ENCODE data around the gene TRA2A. TPM values are rescaled to one million over a fixed set of nuclear protein-coding genes. Genes with fewer than 3 reads are reported as not detected.
A peak's percentile ranks its signal among the peaks of the same experiment; 100 is the strongest.

The TRA2A gene
- total RNA-seq, 4 donors from 2014 or later, result 12.6 to 50.0 (median 27.1) TPM

DNA sequence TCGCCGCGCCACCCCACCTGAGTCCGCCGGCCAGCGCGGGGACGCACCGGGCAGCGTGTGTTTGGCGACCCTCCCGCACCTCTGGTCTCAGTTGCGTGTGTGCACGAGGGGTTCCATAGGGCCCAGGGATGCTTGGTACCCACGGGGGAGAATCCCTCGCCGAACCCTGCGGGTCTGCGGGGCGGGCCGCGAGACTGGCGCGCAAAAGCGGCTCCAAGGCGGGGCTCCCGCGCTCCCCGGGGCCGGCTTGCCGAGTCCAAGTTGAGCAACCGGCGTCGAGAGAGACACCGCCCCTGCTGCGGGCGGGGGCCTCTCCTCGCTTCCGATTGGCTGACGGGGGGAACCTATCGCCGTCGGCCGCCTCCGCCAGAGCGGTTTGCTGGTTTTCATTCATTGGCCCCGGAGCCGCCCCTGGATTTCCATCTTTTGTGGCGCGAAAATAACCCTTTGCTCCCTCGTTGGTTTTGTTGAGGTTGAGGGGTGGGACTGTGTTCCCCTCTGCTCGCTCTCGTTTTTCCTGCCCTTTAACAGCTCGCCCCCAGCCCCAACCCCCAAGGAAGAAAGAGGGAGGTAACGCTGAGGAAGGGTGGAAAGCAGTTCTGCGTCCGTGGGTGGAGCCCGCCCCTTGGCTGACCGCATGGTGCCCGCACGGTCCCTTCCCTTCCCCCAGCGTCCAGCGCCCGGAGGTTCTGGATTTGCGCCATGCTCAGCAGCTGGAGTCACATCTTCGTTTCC is 57.5 kb downstream of the TRA2A start:
- peak overlapping the region in 1 of 2 donors; percentile 33 for H3K4me3 ChIP-seq
- peak; percentile 70 for ATAC-seq
- H3K4me1 ChIP-seq, result peaks cover 0 to 39% (median 28%) of the 10 kb centered on the region in 3 donors
- H3K27ac ChIP-seq, result no peak overlapping the region
- peaks cover 100% of the 10 kb centered on the region for H3K27me3 ChIP-seq
- TF ChIP-seq EP300 (IDR thresholded peaks at IDR 0.05), result no peak
- no peak for TF ChIP-seq POLR2A (IDR thresholded peaks at IDR 0.05)
- TF ChIP-seq, protein P1, sequence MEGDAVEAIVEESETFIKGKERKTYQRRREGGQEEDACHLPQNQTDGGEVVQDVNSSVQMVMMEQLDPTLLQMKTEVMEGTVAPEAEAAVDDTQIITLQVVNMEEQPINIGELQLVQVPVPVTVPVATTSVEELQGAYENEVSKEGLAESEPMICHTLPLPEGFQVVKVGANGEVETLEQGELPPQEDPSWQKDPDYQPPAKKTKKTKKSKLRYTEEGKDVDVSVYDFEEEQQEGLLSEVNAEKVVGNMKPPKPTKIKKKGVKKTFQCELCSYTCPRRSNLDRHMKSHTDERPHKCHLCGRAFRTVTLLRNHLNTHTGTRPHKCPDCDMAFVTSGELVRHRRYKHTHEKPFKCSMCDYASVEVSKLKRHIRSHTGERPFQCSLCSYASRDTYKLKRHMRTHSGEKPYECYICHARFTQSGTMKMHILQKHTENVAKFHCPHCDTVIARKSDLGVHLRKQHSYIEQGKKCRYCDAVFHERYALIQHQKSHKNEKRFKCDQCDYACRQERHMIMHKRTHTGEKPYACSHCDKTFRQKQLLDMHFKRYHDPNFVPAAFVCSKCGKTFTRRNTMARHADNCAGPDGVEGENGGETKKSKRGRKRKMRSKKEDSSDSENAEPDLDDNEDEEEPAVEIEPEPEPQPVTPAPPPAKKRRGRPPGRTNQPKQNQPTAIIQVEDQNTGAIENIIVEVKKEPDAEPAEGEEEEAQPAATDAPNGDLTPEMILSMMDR (IDR thresholded peaks at IDR 0.05), result no peak
- no peak for TF ChIP-seq POLR2AphosphoS5 (IDR thresholded peaks at IDR 0.05)
- 0 to 3% methylated on average over 7 to 9 of the region's 66 CpGs for WGBS, 2 donors (ENCODE audit: low coverage in 1 of 2)
- peaks cover 0 to 4% (median 0%) of the 10 kb centered on the region in 3 donors for H3K9me3 ChIP-seq
- H3K36me3 ChIP-seq, result no peaks in the 10 kb centered on the region

DNA sequence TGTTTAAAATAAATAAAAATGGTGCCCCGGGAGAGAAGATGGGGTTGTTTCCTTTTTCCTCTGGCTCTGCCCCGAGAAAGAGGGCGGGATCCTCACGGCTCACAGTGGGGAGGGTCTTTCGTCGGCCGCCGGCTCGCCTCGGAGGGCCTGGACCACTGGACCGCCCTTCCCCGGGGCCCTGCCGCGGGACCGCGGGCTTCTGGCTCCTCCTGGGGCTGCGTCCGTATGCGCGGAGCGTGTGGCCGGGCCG is 58.0 kb downstream of the TRA2A start:
- ATAC-seq, result no peak
- peaks cover 0 to 44% (median 33%) of the 10 kb centered on the region in 3 donors for H3K4me1 ChIP-seq
- H3K27ac ChIP-seq, result no peak overlapping the region
- TF ChIP-seq EP300 (IDR thresholded peaks at IDR 0.05), result no peak
- TF ChIP-seq, protein P1 (IDR thresholded peaks at IDR 0.05), result no peak
- TF ChIP-seq POLR2A (IDR thresholded peaks at IDR 0.05), result no peak
- no peak for TF ChIP-seq POLR2AphosphoS5 (IDR thresholded peaks at IDR 0.05)
- no peaks in the 10 kb centered on the region for H3K36me3 ChIP-seq
- no CpG with 5 or more reads among the region's 23 CpGs for WGBS, 2 donors (ENCODE audit: low coverage in 1 of 2)
- peaks cover 100% of the 10 kb centered on the region for H3K27me3 ChIP-seq
- peak overlapping the region in 1 of 2 donors; percentile 33 for H3K4me3 ChIP-seq
- peaks cover 0 to 4% (median 0%) of the 10 kb centered on the region in 3 donors for H3K9me3 ChIP-seq

DNA sequence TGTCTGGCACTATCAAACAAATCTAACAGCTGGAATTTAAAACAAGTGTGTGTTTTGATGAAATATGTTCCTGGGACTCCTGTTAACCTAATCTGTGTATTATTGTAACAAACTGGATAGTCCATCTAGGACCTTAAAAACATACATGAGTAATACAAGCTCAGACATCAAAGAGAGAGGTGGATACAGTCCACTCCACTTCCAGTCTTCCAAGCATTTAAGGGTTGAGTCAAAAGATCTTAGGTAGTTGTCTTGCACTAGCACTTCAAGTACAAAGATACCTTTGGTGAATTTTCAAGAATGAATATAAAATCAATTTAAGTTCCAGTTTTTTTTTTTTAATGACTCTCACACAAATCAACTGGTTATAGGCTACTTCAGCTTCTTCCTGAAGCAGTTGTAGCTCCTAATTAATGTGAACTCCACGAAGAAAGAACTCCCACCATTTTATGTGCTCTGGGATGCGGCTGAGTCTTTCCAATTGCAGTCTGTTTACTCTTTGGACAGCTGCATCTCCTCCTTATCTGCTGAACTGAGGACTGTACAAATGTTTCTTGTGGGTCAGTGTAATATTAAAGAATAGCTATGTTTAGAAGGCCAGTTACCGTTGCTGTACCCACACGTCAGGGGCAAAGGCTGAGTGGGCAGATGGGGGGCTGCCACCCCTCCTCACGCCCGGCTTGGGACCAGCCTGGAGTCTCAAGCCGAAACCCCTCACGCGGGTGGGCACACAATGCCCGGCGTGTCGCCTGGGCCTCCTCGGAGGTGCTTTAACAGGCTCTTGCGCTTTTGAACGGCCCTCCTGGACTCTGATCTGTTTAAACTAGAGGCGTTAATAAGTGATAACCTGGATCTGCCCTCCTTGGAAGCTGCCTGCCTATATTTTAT is 58.6 kb downstream of the TRA2A start:
- Histone ChIP-seq H3K9me3 (peaks cover 0 to 4% (median 0%) of the 10 kb centered on the region in 3 donors), H3K36me3 (no peaks in the 10 kb centered on the region), H3K27me3 (peaks cover 100% of the 10 kb centered on the region), H3K4me1 (peaks cover 0 to 50% (median 39%) of the 10 kb centered on the region in 3 donors), H3K4me3 (peak overlapping the region in 1 of 2 donors; percentile 33), H3K27ac (no peak overlapping the region)
- WGBS, 2 donors (ENCODE audit: low coverage in 1 of 2), result 22 to 52% methylated on average over 2 to 8 of the region's 16 CpGs
- TF ChIP-seq, protein P1 (IDR thresholded peaks at IDR 0.05), result no peak
- TF ChIP-seq POLR2AphosphoS5 (IDR thresholded peaks at IDR 0.05) (no peak), POLR2A (IDR thresholded peaks at IDR 0.05) (no peak), EP300 (IDR thresholded peaks at IDR 0.05) (no peak)
- ATAC-seq, result no peak

DNA sequence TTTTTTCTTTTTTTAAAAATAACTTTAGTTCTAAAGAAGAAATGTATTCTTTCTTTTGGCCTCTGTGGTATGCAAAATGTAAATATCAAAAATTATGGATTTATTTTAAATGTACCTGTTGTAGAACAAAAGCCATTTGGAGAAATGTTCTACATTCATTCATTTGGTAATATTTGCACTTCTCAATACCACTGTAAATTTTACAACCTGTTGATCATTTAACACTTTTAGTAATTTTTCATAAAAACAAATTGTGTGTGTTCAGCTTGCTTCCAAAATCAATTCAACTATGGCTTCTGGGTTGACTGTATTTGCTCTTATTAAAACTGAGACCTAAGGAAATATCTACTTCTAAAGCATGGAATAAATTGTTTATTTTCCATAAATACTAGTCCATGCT is 59.2 kb downstream of the TRA2A start:
- H3K27ac ChIP-seq, result no peak overlapping the region
- H3K27me3 ChIP-seq, result peaks cover 100% of the 10 kb centered on the region
- no peaks in the 10 kb centered on the region for H3K36me3 ChIP-seq
- H3K4me3 ChIP-seq, result no peak overlapping the region
- H3K4me1 ChIP-seq, result peaks cover 0 to 56% (median 45%) of the 10 kb centered on the region in 3 donors
- no peak for ATAC-seq
- TF ChIP-seq POLR2AphosphoS5 (IDR thresholded peaks at IDR 0.05) (peak; percentile 3), POLR2A (IDR thresholded peaks at IDR 0.05) (no peak), EP300 (IDR thresholded peaks at IDR 0.05) (no peak)
- H3K9me3 ChIP-seq, result peaks cover 0 to 4% (median 0%) of the 10 kb centered on the region in 3 donors

DNA sequence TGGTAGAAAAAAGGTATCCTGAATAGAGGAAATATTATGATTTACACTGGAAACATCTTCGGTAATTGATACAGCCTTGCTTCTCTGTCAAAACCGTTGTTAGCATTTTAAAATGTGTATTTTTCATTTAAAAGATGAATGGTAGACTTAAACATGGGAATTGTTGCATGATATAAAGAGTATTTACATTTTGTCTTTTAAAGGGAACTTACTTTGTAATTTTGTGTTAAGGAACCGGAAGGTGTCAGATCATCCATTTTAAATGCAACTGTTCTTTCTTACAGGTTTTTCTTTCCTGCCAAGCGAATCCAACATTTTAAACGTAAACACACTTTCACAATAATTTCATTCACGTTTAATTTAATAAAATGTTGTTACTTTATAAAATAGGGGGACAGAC is 59.7 kb downstream of the TRA2A start:
- Histone ChIP-seq H3K4me3 (no peak overlapping the region), H3K27me3 (peaks cover 100% of the 10 kb centered on the region), H3K9me3 (peaks cover 0 to 4% (median 0%) of the 10 kb centered on the region in 3 donors), H3K4me1 (peaks cover 0 to 59% (median 46%) of the 10 kb centered on the region in 3 donors), H3K36me3 (no peaks in the 10 kb centered on the region), H3K27ac (no peak overlapping the region)
- ATAC-seq, result no peak
- TF ChIP-seq POLR2A (IDR thresholded peaks at IDR 0.05), result no peak
- TF ChIP-seq, protein P1 (IDR thresholded peaks at IDR 0.05), result no peak
- peak; percentile 4 for TF ChIP-seq POLR2AphosphoS5 (IDR thresholded peaks at IDR 0.05)
- WGBS, 2 donors (ENCODE audit: low coverage in 1 of 2), result 78 to 83% methylated on average over 6 of the region's 6 CpGs

Measured in gastroesophageal sphincter (tissue), 4 donors.